Glomerular visceral epithelial cell (primary cell): ENCODE results near the gene DMAC2.
"Not testable (repeated sequence)": the region's sequence is repeated elsewhere in the genome, so short reads cannot be mapped to it uniquely, and the experiment has no call there.

ENCODE experiments used
- DNase-seq: peaks from one replicate; pipeline ENCODE4 v3.0.0-alpha.2; 2016; ENCODE audit errors: extremely low spot score

DMAC2 gene

DNA sequence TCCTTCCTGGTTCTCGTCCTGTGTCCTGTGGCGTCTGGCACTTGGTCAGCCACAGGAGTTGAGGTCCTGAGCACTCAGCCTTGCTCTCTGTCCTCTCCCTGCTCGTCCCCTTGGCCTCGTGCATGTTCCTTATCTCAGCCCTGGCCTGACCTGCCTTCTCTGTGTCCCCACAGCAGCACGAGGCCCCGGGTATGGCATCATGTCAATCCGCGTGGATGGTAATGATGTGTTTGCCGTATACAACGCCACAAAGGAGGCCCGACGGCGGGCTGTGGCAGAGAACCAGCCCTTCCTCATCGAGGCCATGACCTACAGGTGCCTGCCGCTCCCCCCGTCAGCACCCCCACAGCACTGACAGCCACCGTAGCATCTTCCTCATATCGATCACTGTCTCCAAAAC, 17.3 kb downstream of the DMAC2 start:
- no peak for DNase-seq

DNA sequence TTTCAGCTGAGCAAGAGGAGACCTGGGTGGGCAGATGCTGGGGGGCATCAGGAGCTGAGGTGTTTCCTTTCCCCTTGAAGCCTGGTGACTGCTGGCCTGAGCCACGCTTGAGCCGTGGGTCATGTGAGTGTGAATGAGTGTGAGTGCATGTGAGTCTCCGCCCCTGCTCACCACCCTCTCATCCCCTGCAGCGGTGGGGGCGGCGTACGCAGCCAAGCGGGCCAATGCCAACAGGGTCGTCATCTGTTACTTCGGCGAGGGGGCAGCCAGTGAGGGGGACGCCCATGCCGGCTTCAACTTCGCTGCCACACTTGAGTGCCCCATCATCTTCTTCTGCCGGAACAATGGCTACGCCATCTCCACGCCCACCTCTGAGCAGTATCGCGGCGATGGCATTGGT, 17.7 kb downstream of the DMAC2 start:
- DNase-seq, result no peak

DNA sequence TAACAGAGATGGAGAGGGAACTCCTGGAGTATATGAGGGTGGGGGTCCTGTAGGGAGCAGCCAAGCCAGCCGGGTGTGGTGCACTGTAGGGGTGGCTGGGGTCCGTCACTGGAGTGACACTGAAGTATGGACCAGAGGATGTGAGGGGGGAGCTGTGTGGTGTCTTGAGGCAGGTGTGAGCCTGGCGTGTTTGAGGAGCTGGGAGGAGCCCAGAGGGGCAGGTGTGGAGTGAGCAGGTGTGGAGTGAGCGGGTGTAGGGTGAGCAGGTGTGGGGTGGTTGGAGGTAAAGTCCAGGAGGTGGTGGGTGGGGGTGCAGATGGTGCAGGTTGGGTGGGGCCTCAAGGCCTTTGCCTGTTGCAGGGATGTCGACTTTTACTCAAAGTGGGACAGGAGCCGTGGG, 18.4 kb downstream of the DMAC2 start:
- no peak for DNase-seq

DNA sequence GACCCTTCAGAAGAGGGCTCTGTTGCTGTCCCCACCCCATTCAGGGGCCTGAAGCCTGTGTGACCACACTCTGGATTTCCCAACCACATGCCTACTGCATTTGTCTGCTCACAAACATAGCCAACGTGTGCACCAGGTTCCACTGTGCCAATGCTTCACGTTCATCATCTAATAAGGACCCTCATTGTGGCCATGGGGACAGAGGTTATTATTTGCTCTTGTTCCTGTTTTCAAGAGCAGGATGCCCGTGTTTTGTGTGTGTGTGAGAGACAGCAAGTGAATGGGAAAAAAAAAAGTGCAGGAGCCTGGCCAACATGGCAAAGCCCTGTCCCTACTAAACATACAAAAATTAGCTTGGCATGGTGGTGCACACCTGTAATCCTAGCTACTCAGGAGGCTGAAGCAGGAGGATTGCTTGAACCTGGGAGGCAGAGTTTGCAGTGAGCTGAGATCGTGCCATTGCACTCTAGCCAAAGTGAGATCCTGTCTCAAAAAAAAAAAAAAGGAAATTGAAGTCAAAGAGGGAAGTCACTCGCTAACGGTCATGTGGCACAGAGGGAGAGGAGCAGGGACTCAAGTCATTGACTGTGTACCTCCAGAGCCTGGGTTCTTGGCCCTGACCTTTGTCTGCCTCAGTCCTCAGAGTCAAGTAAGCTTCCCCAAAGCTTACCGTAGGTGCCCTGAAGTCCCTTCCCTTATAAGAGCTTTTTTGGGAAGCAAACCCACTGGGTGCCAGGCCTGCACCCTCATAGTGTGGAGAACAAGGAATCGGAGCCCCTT, 19.4 kb downstream of the DMAC2 start:
- no peak for DNase-seq

DNA sequence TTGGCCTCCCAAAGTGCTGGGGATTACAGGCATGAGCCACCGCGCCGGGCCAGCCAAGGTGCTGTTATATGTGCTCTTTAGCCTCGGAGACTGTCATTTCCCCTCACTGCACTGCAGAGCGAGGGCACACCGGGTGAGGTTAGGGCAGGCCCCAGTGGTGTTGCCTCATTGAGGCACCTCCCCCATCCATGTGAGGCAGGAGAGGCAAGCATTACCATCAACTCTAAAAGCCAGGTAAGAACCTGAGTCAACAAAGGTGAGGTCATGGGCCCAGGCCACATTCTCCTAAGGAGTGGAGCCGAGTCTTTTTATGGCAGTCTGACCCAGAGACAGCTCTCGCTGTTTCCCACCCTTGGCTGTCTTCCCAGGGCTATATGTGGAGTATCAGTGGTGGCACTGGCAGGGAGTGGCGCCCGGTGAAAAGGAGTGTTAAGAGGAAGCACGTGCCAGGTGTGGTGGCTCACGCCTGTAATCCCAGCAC, 23.5 kb downstream of the DMAC2 start:
- DNase-seq, result no peak

DNA sequence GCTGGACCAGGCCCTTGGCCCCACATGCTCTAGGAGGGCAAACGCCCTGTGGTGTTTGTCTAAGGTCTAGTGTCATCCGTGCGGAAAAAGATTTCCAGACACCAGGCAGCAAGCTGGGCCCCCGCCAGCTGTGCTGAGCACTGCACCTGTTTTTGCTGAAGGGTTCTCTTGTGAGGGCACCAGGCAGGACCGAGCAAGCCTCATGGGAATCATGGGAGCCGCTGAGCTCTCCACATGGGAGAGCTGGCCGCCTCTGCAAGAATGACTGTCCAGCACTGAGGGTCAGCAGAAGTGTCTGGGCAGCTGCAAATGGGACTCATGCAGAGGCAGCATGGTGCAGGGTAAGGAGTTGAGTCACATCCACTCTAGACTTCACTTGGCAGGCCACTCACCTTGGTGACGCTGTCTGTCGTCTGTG, 24.5 kb downstream of the DMAC2 start:
- DNase-seq, result no peak

DNA sequence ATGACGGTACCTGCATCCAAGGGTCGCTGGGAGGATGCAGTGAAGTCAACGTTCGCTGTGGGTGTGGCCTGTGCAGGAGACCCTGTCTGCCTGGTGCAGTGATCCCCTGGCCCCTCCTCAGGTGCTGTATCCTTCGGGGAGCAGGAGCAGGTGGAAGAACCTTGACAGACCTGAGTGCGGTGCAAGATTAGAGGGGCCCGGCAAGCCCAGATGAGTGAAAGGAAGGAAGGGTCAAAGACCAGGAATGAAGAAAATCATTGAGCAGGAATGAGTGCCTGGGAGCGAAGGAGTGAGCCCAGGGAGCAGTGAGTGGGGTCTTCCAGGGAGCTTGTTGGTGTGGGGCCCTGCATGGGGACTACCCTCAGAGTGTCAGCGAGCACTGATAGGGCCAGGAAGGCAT, 25.3 kb downstream of the DMAC2 start:
- no peak for DNase-seq

DNA sequence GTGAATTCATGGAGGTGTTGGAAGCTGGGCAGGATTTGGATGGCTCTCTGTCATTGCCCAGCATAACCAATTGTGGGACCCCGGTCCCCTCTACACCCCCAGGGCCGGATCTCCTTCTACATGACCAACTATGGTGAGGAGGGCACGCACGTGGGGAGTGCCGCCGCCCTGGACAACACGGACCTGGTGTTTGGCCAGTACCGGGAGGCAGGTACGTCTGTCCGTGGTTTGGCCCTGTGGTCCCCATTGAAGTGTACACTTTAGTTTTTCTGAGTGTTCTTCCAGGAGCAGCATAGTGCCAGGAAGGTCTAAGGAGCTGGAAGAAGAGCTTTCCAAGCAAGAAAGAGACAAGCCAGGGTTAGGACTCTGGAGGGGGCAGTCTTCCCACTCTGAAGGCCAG, 25.8 kb downstream of the DMAC2 start:
- no peak for DNase-seq

DNA sequence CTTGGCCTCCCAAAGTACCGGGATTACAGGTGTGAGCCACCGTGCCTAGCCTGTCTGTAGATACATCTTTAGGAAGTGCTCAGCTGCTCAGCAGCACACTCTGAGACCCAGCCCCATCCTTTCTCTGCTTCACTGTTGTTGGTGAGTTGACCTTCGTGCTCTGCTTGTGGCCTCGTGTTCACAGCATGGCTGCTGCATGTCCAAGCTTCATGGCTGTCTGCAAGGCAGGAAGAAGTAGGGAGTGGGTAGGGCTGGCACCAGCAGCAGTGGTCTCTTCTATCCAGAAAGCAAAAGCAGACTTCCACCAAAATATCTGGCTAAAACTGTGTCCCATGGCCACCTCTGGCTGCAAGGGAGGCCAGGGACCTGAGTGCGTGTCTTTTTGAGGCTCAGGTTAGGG, 26.8 kb downstream of the DMAC2 start:
- DNase-seq, result no peak

DNA sequence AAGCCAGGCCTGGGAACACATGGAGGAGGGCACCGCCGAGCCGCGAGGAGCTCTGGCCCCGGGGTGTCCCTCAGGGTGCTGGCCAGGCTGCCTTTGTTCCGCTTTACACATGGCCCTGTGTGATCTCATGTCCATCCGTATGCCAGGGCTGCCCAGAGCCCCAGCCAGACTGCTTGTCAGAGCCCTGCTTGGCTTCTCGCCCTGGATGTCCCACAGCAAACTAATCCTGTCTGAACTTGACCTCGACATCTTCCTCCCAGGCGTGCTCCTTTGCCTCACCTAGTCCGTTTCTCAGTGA, 27.8 kb downstream of the DMAC2 start:
- DNase-seq, result no peak

DNA sequence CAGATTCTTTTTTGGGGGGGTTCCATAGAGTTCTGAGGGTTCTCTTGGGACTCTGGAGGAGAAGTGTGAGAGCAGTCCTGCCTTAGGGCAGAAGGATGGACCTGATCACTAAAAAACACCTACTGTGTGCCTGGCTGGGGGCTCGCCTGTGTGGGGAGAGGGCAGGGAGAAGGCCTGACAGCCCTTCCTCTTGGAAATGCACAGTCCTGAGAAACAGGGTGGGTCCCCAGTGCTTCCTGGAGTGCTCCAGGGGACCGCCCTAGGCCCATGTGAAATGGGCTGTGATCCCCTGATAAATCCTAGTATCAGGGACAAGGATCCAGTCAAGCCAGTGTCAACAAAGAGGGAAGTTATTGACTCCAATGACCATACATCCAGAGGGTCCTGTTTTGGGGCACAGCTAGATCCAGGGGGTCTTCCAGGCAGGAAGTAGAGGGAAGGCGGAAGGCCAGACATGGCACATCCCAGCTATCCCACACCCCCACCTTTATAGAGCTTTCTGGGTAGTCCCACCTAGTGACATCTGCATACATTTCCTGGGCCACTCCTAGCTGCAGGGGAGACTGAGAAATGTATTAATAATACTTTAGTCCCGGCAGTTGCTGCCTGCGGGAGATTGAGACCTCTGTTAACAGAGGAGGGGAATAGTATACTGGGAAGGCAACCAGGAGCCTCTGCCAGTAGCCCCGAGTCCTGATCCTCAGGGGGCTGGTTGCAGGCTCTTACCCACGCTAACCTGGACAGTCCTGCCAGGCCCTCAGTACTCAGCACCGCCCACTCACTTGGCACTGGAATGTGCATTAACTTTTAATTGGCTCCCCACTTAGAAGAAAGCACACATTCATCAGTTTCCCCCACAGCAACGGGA, 28.4 kb downstream of the DMAC2 start:
- no peak for DNase-seq

DNA sequence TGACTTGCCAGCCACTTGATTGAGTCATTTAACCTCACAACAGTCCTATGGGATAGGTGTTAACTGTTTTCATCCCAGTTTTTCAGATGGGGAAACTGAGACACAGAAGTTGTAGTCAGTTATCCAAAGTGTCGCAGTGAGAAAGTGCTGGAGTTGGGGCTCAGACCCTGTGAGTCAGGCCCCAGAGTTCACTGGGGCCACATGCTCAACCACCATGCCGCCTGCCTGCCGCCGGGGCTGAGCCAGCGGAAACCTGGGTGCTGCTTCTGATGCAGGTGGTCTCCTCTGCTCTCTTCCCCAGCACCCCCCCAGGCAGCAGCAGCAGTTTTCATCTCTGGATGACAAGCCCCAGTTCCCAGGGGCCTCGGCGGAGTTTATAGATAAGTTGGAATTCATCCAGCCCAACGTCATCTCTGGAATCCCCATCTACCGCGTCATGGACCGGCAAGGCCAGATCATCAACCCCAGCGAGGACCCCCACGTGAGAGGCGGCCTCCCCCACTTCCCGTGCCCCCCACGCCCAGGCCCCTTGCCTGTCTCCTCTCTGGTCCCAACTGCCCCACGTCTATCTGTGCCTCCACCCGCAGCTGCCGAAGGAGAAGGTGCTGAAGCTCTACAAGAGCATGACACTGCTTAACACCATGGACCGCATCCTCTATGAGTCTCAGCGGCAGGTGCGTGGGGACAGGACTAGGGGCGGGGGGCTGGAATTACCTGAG, 29.2 kb downstream of the DMAC2 start:
- DNase-seq, result no peak

DNA sequence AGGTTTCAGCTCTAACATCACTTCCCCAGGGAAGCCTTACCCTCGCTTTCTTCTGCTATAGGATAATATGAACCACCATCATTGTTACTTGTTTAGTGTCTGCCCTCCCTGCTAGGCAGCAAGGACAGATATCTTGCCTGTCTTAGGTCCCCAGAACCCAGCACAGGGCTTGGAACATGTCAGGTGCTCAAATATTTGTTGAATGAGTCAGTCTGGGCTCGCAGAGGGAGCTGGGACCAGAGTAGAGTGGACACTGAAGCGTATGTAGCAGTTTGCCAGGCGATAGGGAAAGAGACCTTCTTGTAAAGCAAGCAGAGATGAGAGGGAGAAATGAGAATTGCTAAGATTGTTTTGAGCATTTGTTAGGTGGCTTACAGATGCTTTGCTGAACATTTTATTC, 30.4 kb downstream of the DMAC2 start:
- peak; percentile 73 for DNase-seq

DNA sequence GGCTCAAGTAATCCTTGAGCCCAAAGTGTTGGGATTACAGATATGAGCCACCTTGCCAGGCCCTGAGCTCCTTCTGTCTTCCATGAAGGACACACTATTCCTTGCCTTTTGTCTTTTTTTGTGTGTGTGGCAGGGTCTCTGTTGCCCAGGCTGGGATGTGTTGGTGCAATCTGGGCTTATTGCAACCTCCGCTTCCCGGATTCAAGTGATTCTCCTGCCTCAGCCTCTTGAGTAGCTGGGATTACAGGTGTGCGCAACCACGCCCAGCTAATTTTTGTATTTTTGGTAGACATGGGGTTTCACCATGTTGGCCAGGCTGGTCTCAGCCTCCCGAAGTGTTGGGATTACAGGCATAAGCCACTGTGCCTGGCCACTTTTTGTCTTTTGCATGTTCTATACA, 30.9 kb downstream of the DMAC2 start:
- not testable (repeated sequence) for DNase-seq

DNA sequence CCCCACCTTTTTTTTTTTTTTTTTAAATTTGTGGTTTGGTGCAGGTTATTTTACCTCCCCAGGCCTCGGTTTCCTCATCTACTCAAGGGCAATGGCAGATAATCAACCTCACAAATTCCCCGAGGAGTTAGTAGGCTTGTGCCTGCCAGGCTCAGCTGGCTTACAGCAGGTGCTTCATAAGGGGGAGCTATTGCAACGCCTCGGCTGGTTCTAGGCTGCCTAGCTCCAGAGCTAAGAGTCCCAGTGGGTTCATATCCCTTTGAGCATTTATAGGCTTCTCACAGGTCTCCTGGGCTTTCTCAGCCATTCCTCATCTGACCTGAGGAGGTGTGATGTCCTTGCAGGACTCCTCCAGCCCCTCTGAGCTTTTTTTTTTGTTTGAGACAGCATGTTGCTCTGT, 31.5 kb downstream of the DMAC2 start:
- no peak for DNase-seq

DNA sequence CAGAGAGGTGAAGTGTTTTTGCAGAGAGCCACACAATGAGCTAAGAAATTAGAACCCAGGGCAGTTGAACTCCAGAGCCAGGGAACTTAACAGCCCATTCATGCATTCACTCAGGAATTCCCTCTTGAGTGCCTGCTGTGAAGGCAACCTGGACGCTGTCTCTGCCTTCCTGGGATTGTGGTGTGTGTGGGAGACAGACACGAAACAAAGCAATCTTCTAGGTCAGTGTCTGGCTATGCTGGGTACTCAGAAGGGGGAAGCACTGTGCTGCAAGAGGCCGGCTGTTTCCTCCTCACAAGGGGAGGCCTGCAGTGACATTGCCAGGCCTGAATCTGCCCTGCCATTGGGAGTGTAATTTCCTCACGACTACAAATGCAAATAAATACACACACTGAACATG, 32.4 kb downstream of the DMAC2 start:
- DNase-seq, result peak; percentile 16

DNA sequence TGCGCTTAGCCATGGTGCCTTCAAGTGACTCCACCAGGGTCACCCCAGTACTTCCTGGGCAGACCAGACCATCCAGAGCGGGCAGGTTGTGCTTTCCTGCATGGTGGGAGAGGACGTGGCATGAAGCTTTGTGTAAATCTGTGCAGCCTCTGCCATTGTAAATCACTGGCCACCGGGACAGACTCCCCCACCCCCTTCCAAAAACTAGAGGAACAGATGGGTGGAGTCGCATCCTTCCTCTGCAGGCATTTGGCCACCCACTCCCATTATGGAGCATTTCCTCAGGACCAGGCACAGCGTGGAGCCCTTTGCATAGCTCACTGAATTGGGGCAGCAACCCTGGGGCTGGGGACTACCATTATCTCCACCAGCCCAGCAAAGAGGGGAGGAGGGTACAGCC, 33.9 kb downstream of the DMAC2 start:
- no peak for DNase-seq

DNA sequence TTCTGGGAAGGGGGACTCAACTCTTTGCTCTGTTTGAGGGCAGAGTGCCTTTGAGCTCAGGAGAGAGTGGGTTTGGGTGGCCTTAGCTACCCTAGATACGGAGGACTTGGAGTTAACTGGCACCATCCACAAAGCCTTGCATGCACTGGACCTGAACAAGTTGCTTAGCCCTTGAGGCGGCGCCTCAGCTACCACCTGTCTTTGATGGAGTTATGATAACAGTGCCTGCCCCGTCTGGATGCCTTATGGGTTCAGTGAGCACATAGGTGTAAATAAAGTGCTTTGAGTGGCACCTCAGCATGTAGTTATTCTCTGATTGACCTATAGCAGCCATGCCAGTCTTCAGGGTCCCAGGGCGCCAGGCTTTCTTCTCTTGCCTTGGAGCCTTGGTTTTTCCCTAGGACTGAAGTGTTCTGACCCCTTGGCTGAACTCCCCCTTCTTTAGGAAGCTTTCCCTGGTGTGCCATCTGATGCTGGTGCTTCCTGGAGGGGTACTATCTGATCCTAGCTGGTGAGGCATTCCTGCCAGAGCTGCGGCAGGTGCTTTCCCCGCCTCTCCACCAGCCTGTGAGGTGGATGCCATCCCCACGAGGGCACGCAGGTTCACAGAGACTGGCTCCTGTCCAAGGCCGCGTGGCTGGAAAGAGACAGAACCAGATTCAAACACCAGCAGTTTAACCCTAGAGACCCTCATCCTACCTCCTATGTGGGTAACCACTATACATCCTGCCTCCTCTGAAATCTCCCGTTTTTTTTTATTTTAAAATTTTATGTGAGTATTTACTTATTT, 36.3 kb downstream of the DMAC2 start:
- DNase-seq, result no peak

DNA sequence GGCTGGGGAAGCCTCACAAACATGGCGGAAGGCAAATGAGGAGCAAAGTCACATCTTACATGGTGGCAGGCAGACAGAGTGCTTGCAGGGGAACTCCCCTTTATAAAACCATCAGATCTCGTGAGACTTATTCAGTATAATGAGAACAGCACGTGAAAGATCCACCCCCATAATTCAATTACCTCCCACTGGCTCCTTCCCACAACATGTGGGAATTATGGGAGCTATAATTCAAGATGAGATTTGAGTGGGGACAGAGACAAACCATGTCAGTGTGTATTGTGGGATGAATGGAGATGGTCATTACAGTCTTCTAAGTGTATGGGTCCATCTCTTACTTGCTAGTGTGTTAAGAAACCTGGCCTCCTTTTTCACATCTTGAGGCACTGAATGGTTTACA, 37.7 kb downstream of the DMAC2 start:
- no peak for DNase-seq

DNA sequence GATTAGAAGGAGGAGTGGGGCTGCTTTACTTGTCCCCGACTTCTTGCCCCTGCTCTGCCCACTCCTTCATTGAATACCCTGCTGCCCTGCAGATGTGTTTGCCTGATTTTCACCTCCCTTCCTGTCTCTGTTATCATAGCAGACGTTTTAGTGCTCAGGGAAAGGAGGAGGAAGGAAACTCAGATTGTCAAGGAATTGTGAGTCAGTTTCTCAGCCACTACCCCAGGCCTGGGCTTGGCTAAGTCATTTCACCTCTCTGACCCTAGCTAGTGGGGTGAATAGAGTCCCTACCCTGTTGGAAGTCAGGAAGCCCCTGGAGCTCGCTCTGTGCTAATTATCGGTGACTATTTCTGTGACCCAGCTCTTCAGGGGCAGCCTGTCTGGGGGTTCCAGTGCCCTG, 38.2 kb downstream of the DMAC2 start:
- DNase-seq, result no peak

DNA sequence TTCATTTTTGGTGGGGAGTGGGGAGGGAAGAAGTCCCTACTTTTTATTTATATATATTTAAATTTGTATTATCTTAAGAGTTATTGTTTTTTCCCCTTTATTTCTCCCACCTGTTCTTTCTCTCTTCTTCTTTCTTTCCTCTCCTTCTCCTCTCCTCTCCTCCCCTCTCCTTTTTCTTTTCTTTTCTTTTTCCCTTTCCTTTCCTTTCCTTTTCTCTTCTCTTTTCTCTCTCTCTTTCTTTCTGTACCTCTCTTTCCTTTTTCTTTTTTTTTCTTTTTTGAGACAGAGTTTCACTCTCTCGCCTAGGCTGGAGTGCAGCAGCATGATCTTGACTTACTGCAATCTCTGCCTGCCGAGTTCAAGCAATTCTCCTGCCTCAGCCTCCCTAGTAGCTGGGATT, 40.2 kb downstream of the DMAC2 start:
- no peak for DNase-seq

DNA sequence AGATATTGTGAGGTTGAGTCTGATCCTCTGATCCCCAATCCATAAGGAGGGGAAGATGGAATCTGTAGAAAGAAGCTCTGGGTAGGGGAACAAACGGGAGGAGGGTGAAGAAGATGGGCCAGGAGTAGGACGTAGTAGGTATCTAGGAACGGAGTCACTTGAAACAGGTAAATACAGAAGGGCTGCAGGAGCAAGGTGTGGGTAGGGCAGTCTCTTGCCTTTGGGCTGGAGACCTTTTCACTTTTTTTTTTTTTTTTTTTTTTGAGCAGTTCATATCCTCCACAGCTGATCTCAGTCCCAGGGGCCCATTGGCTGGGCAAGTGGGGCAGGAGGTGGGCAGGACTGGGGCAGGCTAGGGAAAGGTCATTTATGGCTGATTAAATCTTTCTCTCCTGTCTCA, 40.6 kb downstream of the DMAC2 start:
- no peak for DNase-seq
